SK-N-MC (cell line): ENCODE data around the gene SIL1.

Experiments used
- EZH2 ChIP-seq: fragments of 200-600 bp; sonication (generic); IDR thresholded peaks from one replicate; pipeline ENCODE4 v1.6.1; 2017; ENCODE audit warnings: antibody characterized with exemption
- FOXP2 ChIP-seq: optimal IDR thresholded peaks from 2 replicates; pipeline ENCODE3; 2011; ENCODE audit warnings: mild to moderate bottlenecking, moderate library complexity; ENCODE audit not compliant: insufficient read depth; ENCODE audit errors: extremely low read length, control extremely low read depth
- POLR2AphosphoS5 ChIP-seq: IDR thresholded peaks from 2 replicates; pipeline ENCODE4 v1.6.1; 2012; ENCODE audit warnings: mild to moderate bottlenecking, low read depth, low read length, borderline replicate concordance

DNA sequence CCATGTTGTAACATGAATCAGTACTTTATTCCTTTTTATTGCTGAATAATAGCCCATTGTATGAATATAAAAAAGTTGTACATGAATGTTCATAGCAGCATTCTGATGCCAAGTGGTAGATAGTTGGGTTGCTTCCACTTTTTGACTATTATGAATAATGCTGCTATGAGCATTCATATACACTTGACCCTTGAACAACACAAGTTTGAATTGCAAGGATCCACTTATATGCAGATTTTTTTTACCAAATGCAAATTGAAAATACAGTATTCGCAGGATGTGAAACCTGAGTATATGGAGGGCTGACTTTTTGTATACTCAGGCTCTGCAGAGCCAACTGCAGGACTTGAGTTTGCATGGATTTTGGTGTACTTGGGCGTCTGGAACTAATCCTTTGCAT, 14.7 kb upstream of the SIL1 start:
- TF ChIP-seq POLR2AphosphoS5 (no peak), EZH2 (no peak), FOXP2 (no peak)
